Measurements from ENCODE around the gene PLET1.

PLET1 gene

DNA sequence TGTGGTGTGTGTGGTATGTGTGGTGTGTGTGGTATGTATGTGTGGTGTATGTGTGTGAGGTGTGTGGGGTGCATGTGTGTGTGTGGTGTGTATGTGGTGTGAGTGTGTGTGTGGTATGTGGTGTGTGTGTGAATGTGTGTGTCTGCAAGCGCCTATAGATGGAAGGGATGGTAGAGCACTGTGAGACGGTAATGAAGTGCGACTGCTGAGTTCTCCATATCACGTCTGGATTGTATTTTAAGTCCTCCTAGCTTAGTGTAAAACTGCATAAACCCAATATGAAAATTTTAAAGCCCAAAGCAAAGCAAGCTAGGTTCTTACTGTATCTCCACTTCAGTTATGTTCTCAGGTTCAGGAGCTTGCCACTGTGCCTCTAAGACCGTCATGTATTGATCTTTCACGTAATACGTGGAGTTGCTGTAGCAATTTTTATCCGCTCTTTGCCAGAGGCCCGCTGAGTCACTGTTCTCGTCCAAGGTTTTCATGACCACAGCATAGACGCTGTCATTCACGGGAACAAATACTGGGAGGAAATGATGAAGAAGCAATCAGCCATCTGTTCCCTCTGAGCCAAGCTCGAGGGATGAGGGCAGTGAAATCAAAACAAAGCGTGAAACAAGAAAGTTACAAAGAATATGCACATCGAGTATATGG lies 5.5 kb downstream of the PLET1 start:
- Histone ChIP-seq H3K4me3 (replicated peaks; ENCODE audit: insufficient read depth, low read length) (no peak overlapping the region), H3K27ac (replicated peaks) (no peak overlapping the region), H3K27me3 (ENCODE audit: insufficient read depth, poor library complexity, severe bottlenecking) (no peaks in the 10 kb centered on the region)
- no peak for DNase-seq (ENCODE audit: low read depth in 1 of 2, low spot score in 1 of 2)
- TF ChIP-seq POLR2AphosphoS5 (IDR thresholded peaks at IDR 0.05; ENCODE audit: low read depth): no peak
- TF ChIP-seq SPI1 (IDR thresholded peaks at IDR 0.05; ENCODE audit: borderline replicate concordance, low read depth): no peak

DNA sequence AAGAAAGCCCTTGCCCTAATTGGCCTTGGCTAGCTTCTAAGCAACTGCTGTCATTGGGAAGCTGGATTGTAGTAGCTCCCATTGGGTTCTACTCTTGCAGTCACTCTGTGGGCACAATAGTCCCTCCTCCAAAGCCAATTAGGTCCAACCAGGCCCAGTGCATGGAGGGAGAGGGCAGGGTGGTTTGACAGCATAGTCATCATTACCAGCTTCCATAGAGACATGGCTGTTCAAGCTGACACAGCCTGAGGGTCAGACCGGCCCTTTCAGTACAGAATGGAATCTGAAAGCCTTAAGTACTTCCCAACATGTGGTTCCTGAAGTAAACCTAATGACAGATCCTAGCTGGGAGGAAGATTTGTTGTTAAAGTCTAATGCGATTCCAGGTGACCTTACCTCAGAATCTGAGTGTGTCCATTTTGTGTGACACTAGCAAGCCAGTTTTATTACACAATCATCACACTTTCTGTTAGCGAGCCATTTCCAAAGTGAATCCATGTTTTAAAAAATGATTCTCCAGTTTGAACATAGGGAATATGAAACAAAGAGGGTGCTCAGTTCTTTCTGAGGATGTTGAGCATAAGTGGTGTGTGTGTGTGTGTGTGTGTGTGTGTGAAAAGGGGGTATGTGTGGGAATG lies 6.9 kb downstream of the PLET1 start:
- TF ChIP-seq, protein P1, sequence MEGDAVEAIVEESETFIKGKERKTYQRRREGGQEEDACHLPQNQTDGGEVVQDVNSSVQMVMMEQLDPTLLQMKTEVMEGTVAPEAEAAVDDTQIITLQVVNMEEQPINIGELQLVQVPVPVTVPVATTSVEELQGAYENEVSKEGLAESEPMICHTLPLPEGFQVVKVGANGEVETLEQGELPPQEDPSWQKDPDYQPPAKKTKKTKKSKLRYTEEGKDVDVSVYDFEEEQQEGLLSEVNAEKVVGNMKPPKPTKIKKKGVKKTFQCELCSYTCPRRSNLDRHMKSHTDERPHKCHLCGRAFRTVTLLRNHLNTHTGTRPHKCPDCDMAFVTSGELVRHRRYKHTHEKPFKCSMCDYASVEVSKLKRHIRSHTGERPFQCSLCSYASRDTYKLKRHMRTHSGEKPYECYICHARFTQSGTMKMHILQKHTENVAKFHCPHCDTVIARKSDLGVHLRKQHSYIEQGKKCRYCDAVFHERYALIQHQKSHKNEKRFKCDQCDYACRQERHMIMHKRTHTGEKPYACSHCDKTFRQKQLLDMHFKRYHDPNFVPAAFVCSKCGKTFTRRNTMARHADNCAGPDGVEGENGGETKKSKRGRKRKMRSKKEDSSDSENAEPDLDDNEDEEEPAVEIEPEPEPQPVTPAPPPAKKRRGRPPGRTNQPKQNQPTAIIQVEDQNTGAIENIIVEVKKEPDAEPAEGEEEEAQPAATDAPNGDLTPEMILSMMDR (IDR thresholded peaks at IDR 0.05; ENCODE audit: insufficient read depth, low read length): no peak
- TF ChIP-seq, protein P2, sequence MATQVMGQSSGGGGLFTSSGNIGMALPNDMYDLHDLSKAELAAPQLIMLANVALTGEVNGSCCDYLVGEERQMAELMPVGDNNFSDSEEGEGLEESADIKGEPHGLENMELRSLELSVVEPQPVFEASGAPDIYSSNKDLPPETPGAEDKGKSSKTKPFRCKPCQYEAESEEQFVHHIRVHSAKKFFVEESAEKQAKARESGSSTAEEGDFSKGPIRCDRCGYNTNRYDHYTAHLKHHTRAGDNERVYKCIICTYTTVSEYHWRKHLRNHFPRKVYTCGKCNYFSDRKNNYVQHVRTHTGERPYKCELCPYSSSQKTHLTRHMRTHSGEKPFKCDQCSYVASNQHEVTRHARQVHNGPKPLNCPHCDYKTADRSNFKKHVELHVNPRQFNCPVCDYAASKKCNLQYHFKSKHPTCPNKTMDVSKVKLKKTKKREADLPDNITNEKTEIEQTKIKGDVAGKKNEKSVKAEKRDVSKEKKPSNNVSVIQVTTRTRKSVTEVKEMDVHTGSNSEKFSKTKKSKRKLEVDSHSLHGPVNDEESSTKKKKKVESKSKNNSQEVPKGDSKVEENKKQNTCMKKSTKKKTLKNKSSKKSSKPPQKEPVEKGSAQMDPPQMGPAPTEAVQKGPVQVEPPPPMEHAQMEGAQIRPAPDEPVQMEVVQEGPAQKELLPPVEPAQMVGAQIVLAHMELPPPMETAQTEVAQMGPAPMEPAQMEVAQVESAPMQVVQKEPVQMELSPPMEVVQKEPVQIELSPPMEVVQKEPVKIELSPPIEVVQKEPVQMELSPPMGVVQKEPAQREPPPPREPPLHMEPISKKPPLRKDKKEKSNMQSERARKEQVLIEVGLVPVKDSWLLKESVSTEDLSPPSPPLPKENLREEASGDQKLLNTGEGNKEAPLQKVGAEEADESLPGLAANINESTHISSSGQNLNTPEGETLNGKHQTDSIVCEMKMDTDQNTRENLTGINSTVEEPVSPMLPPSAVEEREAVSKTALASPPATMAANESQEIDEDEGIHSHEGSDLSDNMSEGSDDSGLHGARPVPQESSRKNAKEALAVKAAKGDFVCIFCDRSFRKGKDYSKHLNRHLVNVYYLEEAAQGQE (IDR thresholded peaks at IDR 0.05; ENCODE audit: insufficient replicate concordance, low read depth): no peak
- TF ChIP-seq GABPA (IDR thresholded peaks at IDR 0.05; ENCODE audit: low read depth): no peak
- no peak for TF ChIP-seq SPI1 (IDR thresholded peaks at IDR 0.05; ENCODE audit: borderline replicate concordance, low read depth)
- no peaks in the 10 kb centered on the region for H3K27me3 ChIP-seq (ENCODE audit: insufficient read depth, poor library complexity, severe bottlenecking)
- no peak for DNase-seq (ENCODE audit: low read depth in 1 of 2, low spot score in 1 of 2)
- no peak overlapping the region for H3K4me3 ChIP-seq (replicated peaks; ENCODE audit: insufficient read depth, low read length)
- no peak overlapping the region for H3K27ac ChIP-seq (replicated peaks)

DNA sequence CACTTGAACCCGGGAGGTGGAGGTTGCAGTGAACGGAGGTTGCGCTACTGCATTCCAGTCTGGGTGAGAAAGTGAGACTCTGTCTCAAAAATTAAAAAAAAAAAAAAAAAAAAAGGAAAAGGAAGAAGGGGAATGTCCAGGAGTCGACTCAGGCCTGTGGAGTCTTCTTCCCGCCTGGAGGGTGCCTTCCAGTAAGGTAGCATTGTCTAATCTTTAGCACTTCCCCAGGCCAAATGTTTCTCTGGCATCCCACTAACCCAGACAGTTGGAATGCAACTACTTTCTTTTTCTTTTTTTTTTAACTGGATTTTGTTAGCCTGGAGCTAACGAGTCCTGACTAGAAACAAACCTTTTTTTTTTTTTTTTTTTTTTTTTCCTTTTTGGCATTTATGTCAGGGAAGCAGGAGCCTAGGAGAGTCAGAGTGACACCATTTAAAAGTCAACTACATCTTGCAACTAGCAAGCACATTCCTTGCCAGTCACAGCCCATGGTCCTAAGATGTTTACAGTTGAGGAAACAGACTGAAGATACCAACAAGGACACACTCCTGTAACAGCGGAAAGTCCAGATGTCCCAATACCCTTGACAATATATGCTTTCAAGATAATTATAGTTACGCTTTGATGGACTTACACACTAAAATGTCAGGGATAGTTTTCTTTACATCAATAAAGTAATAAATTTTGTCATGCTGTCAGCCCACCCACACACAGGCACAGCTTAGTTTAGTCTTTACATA lies 10.6 kb downstream of the PLET1 start:
- Histone ChIP-seq H3K4me3 (replicated peaks; ENCODE audit: insufficient read depth, low read length) (no peak overlapping the region), H3K27me3 (ENCODE audit: insufficient read depth, poor library complexity, severe bottlenecking) (no peaks in the 10 kb centered on the region), H3K27ac (replicated peaks) (no peak overlapping the region)
- TF ChIP-seq POLR2AphosphoS5 (IDR thresholded peaks at IDR 0.05; ENCODE audit: low read depth): no peak
- TF ChIP-seq GABPA (IDR thresholded peaks at IDR 0.05; ENCODE audit: low read depth): no peak
- no peak for TF ChIP-seq SPI1 (IDR thresholded peaks at IDR 0.05; ENCODE audit: borderline replicate concordance, low read depth)
- TF ChIP-seq, protein P1 (IDR thresholded peaks at IDR 0.05; ENCODE audit: insufficient read depth, low read length): no peak
- TF ChIP-seq, protein P2 (IDR thresholded peaks at IDR 0.05; ENCODE audit: insufficient replicate concordance, low read depth): no peak
- DNase-seq (ENCODE audit: low read depth in 1 of 2, low spot score in 1 of 2): no peak

DNA sequence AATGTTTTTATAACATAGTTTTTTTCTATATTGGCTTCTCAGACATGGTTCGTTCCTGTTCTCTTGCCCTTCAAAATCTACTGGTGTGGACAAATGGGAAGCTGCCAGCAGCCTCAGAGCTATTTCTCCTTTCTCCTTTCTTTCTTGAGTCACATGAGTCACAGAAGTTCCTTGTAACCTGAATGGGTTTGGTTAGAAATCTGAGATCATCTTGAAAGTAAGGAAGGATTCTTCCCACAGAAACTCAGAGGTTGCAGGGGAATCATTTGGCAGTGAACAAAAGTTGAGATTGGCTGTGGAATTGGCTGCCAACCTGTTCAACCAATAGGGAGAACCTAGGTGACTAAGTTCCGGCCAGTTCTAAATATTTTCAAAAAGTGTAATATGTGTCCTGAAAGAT lies 12.5 kb downstream of the PLET1 start:
- Histone ChIP-seq H3K4me3 (replicated peaks; ENCODE audit: insufficient read depth, low read length) (no peak overlapping the region), H3K27ac (replicated peaks) (no peak overlapping the region), H3K27me3 (ENCODE audit: insufficient read depth, poor library complexity, severe bottlenecking) (no peaks in the 10 kb centered on the region)
- no peak for DNase-seq (ENCODE audit: low read depth in 1 of 2, low spot score in 1 of 2)
- TF ChIP-seq SPI1 (IDR thresholded peaks at IDR 0.05; ENCODE audit: borderline replicate concordance, low read depth) (no peak), GABPA (IDR thresholded peaks at IDR 0.05; ENCODE audit: low read depth) (no peak), POLR2AphosphoS5 (IDR thresholded peaks at IDR 0.05; ENCODE audit: low read depth) (no peak)
- TF ChIP-seq, protein P2 (IDR thresholded peaks at IDR 0.05; ENCODE audit: insufficient replicate concordance, low read depth): no peak

Data from HL-60 (cell line).